Measurements from ENCODE around the gene CD33. TPM values are rescaled to one million over a fixed set of nuclear protein-coding genes. Genes with fewer than 3 reads are reported as not detected.

CD33 gene
- total and polyA plus RNA-seq, 9 of the 15 experiments (the other 6 are each of a cell fraction or from before 2014, with no cell fraction given) = 36.1 to 88.6 (median 49.6) TPM

Small RNAs within 50 kb of the gene (microRNA-seq; reads per million reads assigned to microRNA genes)
- gene MIR8074 (ENCODE audit: borderline microRNAs expressed) = not detected

Small RNAs within 50 kb of the gene (small RNA-seq; reads per million reads assigned to genes)
- not detected for gene MIR8074

Other genes starting within 250 kb of the CD33 start
Only the 7 nearest of the 20 such genes appear.
- gene CTU1, start 116.7 kb upstream of the CD33 start, total RNA-seq (2014; rRNA removed) = 17.7 and 21.1 TPM in 2 replicates
- 0.80 and 1.4 TPM in 2 replicates for gene CTU1, start 116.7 kb upstream of the CD33 start, total RNA-seq (2014; rRNA removed; fragmentation: Illumina TruSeq; extraction: Trizol)
- gene CTU1, start 116.7 kb upstream of the CD33 start, total RNA-seq (2015; rRNA removed; fragmentation: Illumina TruSeq; extraction: Trizol) = 2.4 and 2.6 TPM in 2 replicates
- gene CTU1, start 116.7 kb upstream of the CD33 start, total RNA-seq (2021) = 18.4 and 18.7 TPM in 2 replicates
- 2.2 and 4.3 TPM in 2 replicates for gene CTU1, start 116.7 kb upstream of the CD33 start, polyA plus RNA-seq (2011; rRNA removed)
- gene CTU1, start 116.7 kb upstream of the CD33 start, polyA plus RNA-seq (2014; fragmentation: Illumina TruSeq; extraction: Trizol) = 1.5 and 1.9 TPM in 2 replicates
- gene CTU1, start 116.7 kb upstream of the CD33 start, polyA plus RNA-seq (2014; fragmentation: Nextera tagmentation; extraction: Ambion mirVana) = under 1 TPM in 1 of 2 experiments, not detected in 1; 0.03 TPM
- gene CTU1, start 116.7 kb upstream of the CD33 start, polyA plus RNA-seq (2014; rRNA removed) = 10.0 and 12.9 TPM in 2 replicates
- gene SIGLEC9, start 100.2 kb upstream of the CD33 start, total RNA-seq (2014; rRNA removed) = 0.18 and 0.65 TPM in 2 replicates
- not detected in 2 replicates for gene SIGLEC9, start 100.2 kb upstream of the CD33 start, total RNA-seq (2014; rRNA removed; fragmentation: Illumina TruSeq; extraction: Trizol)
- gene SIGLEC9, start 100.2 kb upstream of the CD33 start, total RNA-seq (2015; rRNA removed; fragmentation: Illumina TruSeq; extraction: Trizol) = not detected in 2 replicates
- gene SIGLEC9, start 100.2 kb upstream of the CD33 start, total RNA-seq (2021) = 0.22 TPM in 1 of 2 replicates, not detected in the other
- gene SIGLEC9, start 100.2 kb upstream of the CD33 start, polyA plus RNA-seq (2011; rRNA removed) = 0.16 and 0.26 TPM in 2 replicates
- 0.09 and 0.21 TPM in 2 replicates for gene SIGLEC9, start 100.2 kb upstream of the CD33 start, polyA plus RNA-seq (2014; fragmentation: Illumina TruSeq; extraction: Trizol)
- gene SIGLEC9, start 100.2 kb upstream of the CD33 start, polyA plus RNA-seq (2014; fragmentation: Nextera tagmentation; extraction: Ambion mirVana) = not detected
- 0.18 and 0.34 TPM in 2 replicates for gene SIGLEC9, start 100.2 kb upstream of the CD33 start, polyA plus RNA-seq (2014; rRNA removed)
- not detected in 2 replicates for gene SIGLEC7, start 82.8 kb upstream of the CD33 start, total RNA-seq (2014; rRNA removed)
- gene SIGLEC7, start 82.8 kb upstream of the CD33 start, total RNA-seq (2014; rRNA removed; fragmentation: Illumina TruSeq; extraction: Trizol) = not detected in 2 replicates
- not detected in 2 replicates for gene SIGLEC7, start 82.8 kb upstream of the CD33 start, total RNA-seq (2015; rRNA removed; fragmentation: Illumina TruSeq; extraction: Trizol)
- gene SIGLEC7, start 82.8 kb upstream of the CD33 start, total RNA-seq (2021) = not detected in 2 replicates
- 0.10 TPM in 1 of 2 replicates, not detected in the other for gene SIGLEC7, start 82.8 kb upstream of the CD33 start, polyA plus RNA-seq (2011; rRNA removed)
- gene SIGLEC7, start 82.8 kb upstream of the CD33 start, polyA plus RNA-seq (2014; fragmentation: Illumina TruSeq; extraction: Trizol) = not detected in 2 replicates
- not detected for gene SIGLEC7, start 82.8 kb upstream of the CD33 start, polyA plus RNA-seq (2014; fragmentation: Nextera tagmentation; extraction: Ambion mirVana)
- 0.12 TPM in 1 of 2 replicates, not detected in the other for gene SIGLEC7, start 82.8 kb upstream of the CD33 start, polyA plus RNA-seq (2014; rRNA removed)
- gene SIGLECL1, start 26.0 kb downstream of the CD33 start, total RNA-seq (2014; rRNA removed) = not detected in 2 replicates
- gene SIGLECL1, start 26.0 kb downstream of the CD33 start, total RNA-seq (2014; rRNA removed; fragmentation: Illumina TruSeq; extraction: Trizol) = not detected in 2 replicates
- gene SIGLECL1, start 26.0 kb downstream of the CD33 start, total RNA-seq (2015; rRNA removed; fragmentation: Illumina TruSeq; extraction: Trizol) = not detected in 2 replicates
- gene SIGLECL1, start 26.0 kb downstream of the CD33 start, total RNA-seq (2021) = not detected in 2 replicates
- not detected in 2 replicates for gene SIGLECL1, start 26.0 kb downstream of the CD33 start, polyA plus RNA-seq (2011; rRNA removed)
- not detected in 2 replicates for gene SIGLECL1, start 26.0 kb downstream of the CD33 start, polyA plus RNA-seq (2014; fragmentation: Illumina TruSeq; extraction: Trizol)
- gene SIGLECL1, start 26.0 kb downstream of the CD33 start, polyA plus RNA-seq (2014; fragmentation: Nextera tagmentation; extraction: Ambion mirVana) = not detected
- not detected in 2 replicates for gene SIGLECL1, start 26.0 kb downstream of the CD33 start, polyA plus RNA-seq (2014; rRNA removed)
- 0.12 and 0.14 TPM in 2 replicates for gene IGLON5, start 86.6 kb downstream of the CD33 start, total RNA-seq (2014; rRNA removed)
- 0.11 TPM in 1 of 2 replicates, not detected in the other for gene IGLON5, start 86.6 kb downstream of the CD33 start, total RNA-seq (2014; rRNA removed; fragmentation: Illumina TruSeq; extraction: Trizol)
- 0.04 and 0.07 TPM in 2 replicates for gene IGLON5, start 86.6 kb downstream of the CD33 start, total RNA-seq (2015; rRNA removed; fragmentation: Illumina TruSeq; extraction: Trizol)
- gene IGLON5, start 86.6 kb downstream of the CD33 start, total RNA-seq (2021) = 0.22 and 0.27 TPM in 2 replicates
- 0.14 TPM in 2 replicates for gene IGLON5, start 86.6 kb downstream of the CD33 start, polyA plus RNA-seq (2011; rRNA removed)
- gene IGLON5, start 86.6 kb downstream of the CD33 start, polyA plus RNA-seq (2014; fragmentation: Illumina TruSeq; extraction: Trizol) = 0.14 and 0.15 TPM in 2 replicates
- not detected for gene IGLON5, start 86.6 kb downstream of the CD33 start, polyA plus RNA-seq (2014; fragmentation: Nextera tagmentation; extraction: Ambion mirVana)
- gene IGLON5, start 86.6 kb downstream of the CD33 start, polyA plus RNA-seq (2014; rRNA removed) = 0.03 and 0.18 TPM in 2 replicates
- 2.0 and 2.1 TPM in 2 replicates for gene VSIG10L, start 117.1 kb downstream of the CD33 start, total RNA-seq (2014; rRNA removed)
- gene VSIG10L, start 117.1 kb downstream of the CD33 start, total RNA-seq (2014; rRNA removed; fragmentation: Illumina TruSeq; extraction: Trizol) = 1.9 and 2.3 TPM in 2 replicates
- gene VSIG10L, start 117.1 kb downstream of the CD33 start, total RNA-seq (2015; rRNA removed; fragmentation: Illumina TruSeq; extraction: Trizol) = 2.2 and 2.5 TPM in 2 replicates
- 7.6 and 7.7 TPM in 2 replicates for gene VSIG10L, start 117.1 kb downstream of the CD33 start, total RNA-seq (2021)
- 4.7 and 7.0 TPM in 2 replicates for gene VSIG10L, start 117.1 kb downstream of the CD33 start, polyA plus RNA-seq (2011; rRNA removed)
- gene VSIG10L, start 117.1 kb downstream of the CD33 start, polyA plus RNA-seq (2014; fragmentation: Illumina TruSeq; extraction: Trizol) = 6.8 and 7.6 TPM in 2 replicates
- gene VSIG10L, start 117.1 kb downstream of the CD33 start, polyA plus RNA-seq (2014; fragmentation: Nextera tagmentation; extraction: Ambion mirVana) = 1 to 10 TPM; 1.1 TPM
- 5.3 and 5.4 TPM in 2 replicates for gene VSIG10L, start 117.1 kb downstream of the CD33 start, polyA plus RNA-seq (2014; rRNA removed)
- gene ETFB, start 141.3 kb downstream of the CD33 start, total RNA-seq (2014; rRNA removed) = 143 and 161 TPM in 2 replicates
- 29.8 and 54.2 TPM in 2 replicates for gene ETFB, start 141.3 kb downstream of the CD33 start, total RNA-seq (2014; rRNA removed; fragmentation: Illumina TruSeq; extraction: Trizol)
- gene ETFB, start 141.3 kb downstream of the CD33 start, total RNA-seq (2015; rRNA removed; fragmentation: Illumina TruSeq; extraction: Trizol) = 129 and 131 TPM in 2 replicates
- gene ETFB, start 141.3 kb downstream of the CD33 start, total RNA-seq (2021) = 130 and 142 TPM in 2 replicates
- gene ETFB, start 141.3 kb downstream of the CD33 start, polyA plus RNA-seq (2011; rRNA removed) = 96.1 and 130 TPM in 2 replicates
- 56.3 and 136 TPM in 2 replicates for gene ETFB, start 141.3 kb downstream of the CD33 start, polyA plus RNA-seq (2014; fragmentation: Illumina TruSeq; extraction: Trizol)
- gene ETFB, start 141.3 kb downstream of the CD33 start, polyA plus RNA-seq (2014; fragmentation: Nextera tagmentation; extraction: Ambion mirVana) = 10 to 100 TPM; 18.1 to 50.3 TPM
- 112 and 123 TPM in 2 replicates for gene ETFB, start 141.3 kb downstream of the CD33 start, polyA plus RNA-seq (2014; rRNA removed)